ENCODE measurements around the gene FAM219B.

DNA sequence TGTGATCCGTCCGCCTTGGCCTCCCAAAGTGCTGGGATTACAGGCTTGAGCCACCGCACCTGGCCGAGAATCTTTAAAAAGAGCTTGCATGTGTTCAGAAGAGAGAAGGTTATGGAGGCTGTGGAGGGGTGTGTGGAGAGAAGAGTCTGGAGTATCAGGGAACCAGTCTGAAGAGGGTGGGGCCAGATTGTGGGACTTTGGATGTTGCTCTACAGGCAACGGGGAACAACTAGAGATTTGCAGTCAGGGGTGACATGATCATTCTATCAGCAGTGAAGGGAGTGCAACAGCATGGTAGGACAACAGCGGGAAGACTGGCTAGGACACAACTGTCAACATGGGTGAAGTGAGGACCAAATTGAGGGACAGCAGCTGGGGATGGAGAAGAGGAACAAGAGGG, 42.4 kb downstream of the FAM219B start:
- TF ChIP-seq, protein P1, sequence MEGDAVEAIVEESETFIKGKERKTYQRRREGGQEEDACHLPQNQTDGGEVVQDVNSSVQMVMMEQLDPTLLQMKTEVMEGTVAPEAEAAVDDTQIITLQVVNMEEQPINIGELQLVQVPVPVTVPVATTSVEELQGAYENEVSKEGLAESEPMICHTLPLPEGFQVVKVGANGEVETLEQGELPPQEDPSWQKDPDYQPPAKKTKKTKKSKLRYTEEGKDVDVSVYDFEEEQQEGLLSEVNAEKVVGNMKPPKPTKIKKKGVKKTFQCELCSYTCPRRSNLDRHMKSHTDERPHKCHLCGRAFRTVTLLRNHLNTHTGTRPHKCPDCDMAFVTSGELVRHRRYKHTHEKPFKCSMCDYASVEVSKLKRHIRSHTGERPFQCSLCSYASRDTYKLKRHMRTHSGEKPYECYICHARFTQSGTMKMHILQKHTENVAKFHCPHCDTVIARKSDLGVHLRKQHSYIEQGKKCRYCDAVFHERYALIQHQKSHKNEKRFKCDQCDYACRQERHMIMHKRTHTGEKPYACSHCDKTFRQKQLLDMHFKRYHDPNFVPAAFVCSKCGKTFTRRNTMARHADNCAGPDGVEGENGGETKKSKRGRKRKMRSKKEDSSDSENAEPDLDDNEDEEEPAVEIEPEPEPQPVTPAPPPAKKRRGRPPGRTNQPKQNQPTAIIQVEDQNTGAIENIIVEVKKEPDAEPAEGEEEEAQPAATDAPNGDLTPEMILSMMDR (IDR thresholded peaks at IDR 0.05 in 2 of 3, conservative IDR thresholded peaks at IDR 0.05 in 1 of 3; ENCODE audit: borderline replicate concordance in 1 of 3, insufficient read depth in 1 of 3, low read depth in 2 of 3, low read length in 2 of 3), result no peak
- TF ChIP-seq POLR2A (IDR thresholded peaks at IDR 0.05; ENCODE audit: borderline replicate concordance, extremely low read depth, insufficient read depth, insufficient read length), result no peak
- no peak for TF ChIP-seq EZH2 (IDR thresholded peaks at IDR 0.05)
- TF ChIP-seq, protein P2, sequence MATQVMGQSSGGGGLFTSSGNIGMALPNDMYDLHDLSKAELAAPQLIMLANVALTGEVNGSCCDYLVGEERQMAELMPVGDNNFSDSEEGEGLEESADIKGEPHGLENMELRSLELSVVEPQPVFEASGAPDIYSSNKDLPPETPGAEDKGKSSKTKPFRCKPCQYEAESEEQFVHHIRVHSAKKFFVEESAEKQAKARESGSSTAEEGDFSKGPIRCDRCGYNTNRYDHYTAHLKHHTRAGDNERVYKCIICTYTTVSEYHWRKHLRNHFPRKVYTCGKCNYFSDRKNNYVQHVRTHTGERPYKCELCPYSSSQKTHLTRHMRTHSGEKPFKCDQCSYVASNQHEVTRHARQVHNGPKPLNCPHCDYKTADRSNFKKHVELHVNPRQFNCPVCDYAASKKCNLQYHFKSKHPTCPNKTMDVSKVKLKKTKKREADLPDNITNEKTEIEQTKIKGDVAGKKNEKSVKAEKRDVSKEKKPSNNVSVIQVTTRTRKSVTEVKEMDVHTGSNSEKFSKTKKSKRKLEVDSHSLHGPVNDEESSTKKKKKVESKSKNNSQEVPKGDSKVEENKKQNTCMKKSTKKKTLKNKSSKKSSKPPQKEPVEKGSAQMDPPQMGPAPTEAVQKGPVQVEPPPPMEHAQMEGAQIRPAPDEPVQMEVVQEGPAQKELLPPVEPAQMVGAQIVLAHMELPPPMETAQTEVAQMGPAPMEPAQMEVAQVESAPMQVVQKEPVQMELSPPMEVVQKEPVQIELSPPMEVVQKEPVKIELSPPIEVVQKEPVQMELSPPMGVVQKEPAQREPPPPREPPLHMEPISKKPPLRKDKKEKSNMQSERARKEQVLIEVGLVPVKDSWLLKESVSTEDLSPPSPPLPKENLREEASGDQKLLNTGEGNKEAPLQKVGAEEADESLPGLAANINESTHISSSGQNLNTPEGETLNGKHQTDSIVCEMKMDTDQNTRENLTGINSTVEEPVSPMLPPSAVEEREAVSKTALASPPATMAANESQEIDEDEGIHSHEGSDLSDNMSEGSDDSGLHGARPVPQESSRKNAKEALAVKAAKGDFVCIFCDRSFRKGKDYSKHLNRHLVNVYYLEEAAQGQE (IDR thresholded peaks at IDR 0.05; ENCODE audit: low read depth), result no peak
- TF ChIP-seq, protein P3, sequence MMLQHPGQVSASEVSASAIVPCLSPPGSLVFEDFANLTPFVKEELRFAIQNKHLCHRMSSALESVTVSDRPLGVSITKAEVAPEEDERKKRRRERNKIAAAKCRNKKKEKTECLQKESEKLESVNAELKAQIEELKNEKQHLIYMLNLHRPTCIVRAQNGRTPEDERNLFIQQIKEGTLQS (IDR thresholded peaks at IDR 0.05), result no peak
- TF ChIP-seq EZH2phosphoT487 (IDR thresholded peaks at IDR 0.05; ENCODE audit: borderline replicate concordance), result no peak
- TF ChIP-seq CEBPB (IDR thresholded peaks at IDR 0.05; ENCODE audit: low read depth), result no peak
- no peak for TF ChIP-seq POLR2AphosphoS5 (IDR thresholded peaks at IDR 0.05; ENCODE audit: low read depth, low read length)

Measured in HCT116 (cell line).